ENCODE measurements around the gene PCDHGB2. TPM values are rescaled to one million over a fixed set of nuclear protein-coding genes. Genes with fewer than 3 reads are reported as not detected.
"Not testable (repeated sequence)": the region's sequence is repeated elsewhere in the genome, so short reads cannot be mapped to it uniquely, and the experiment has no call there.

PCDHGB2 gene
- total and polyA plus RNA-seq, 2 of the 8 experiments (the other 6 are each of a cell fraction or from before 2014, with no cell fraction given): 1.9 to 2.9 TPM

DNA sequence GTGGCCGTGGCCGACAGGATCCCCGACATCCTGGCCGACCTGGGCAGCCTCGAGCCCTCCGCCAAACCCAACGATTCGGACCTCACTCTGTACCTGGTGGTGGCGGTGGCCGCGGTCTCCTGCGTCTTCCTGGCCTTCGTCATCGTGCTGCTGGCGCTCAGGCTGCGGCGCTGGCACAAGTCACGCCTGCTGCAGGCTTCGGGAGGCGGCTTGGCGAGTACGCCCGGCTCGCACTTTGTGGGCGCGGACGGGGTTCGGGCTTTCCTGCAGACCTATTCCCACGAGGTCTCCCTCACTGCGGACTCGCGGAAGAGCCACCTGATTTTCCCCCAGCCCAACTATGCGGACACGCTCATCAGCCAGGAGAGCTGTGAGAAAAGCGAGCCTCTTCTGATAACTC is 13.8 kb upstream of the PCDHGB2 start:
- H4K91ac ChIP-seq (replicated peaks; ENCODE audit: insufficient read length, low read length); H3K79me2 ChIP-seq (ENCODE audit: control insufficient read depth in 1 of 2, insufficient read depth in 2 of 2, low read length in 2 of 2); H2BK5ac ChIP-seq (ENCODE audit: low read depth, low read length); H2BK120ac ChIP-seq (replicated peaks; ENCODE audit: low read depth, low read length); DNase-seq (ENCODE audit: low read depth in 1 of 2, low spot score in 2 of 2); H4K8ac ChIP-seq (ENCODE audit: extremely low read depth, insufficient read depth, low read length); H3K23me2 ChIP-seq (ENCODE audit: low read depth, low read length); H3K14ac ChIP-seq (ENCODE audit: insufficient read length); H3K79me1 ChIP-seq (ENCODE audit: low read depth, low read length); H3K18ac ChIP-seq (ENCODE audit: extremely low read depth, low read length); H3K4me1 ChIP-seq (replicated peaks in 1 of 4; ENCODE audit: control insufficient read depth in 3 of 4, insufficient read depth in 4 of 4, low read length in 3 of 4); H2BK15ac ChIP-seq (ENCODE audit: low read length); H3K4ac ChIP-seq (replicated peaks; ENCODE audit: insufficient read length, low read depth, low read length); H2BK20ac ChIP-seq (ENCODE audit: low read length); H3K9ac ChIP-seq (replicated peaks in 1 of 4; ENCODE audit: extremely low read depth in 1 of 4, low read depth in 3 of 4, low read length in 3 of 4); H3K23ac ChIP-seq (ENCODE audit: insufficient read length); H2BK12ac ChIP-seq (ENCODE audit: low read depth, low read length); H3K36me3 ChIP-seq (ENCODE audit: control insufficient read depth in 2 of 4, insufficient read depth in 4 of 4, low read length in 3 of 4); POLR2A ChIA-PET (ENCODE audit: partially characterized antibody); H3K27me3 ChIP-seq (replicated peaks in 1 of 4; ENCODE audit: control insufficient read depth in 3 of 4, extremely low read depth in 1 of 4, insufficient read depth in 3 of 4, low read length in 3 of 4); H2AFZ ChIP-seq (ENCODE audit: low read length); FAIRE-seq; H3K4me2 ChIP-seq (ENCODE audit: insufficient read depth in 1 of 2, low read depth in 2 of 2, low read length in 2 of 2); H3K4me3 ChIP-seq (ENCODE audit: extremely low read depth in 1 of 4, insufficient read depth in 2 of 4, low read depth in 3 of 4, low read length in 4 of 4); H4K20me1 ChIP-seq (replicated peaks in 1 of 2; ENCODE audit: control insufficient read depth in 1 of 2, insufficient read depth in 2 of 2, low read length in 2 of 2); H4K5ac ChIP-seq (ENCODE audit: insufficient read length, low read depth, low read length); H3K56ac ChIP-seq (replicated peaks; ENCODE audit: insufficient read length, low read depth, low read length); H3K27ac ChIP-seq (ENCODE audit: low read depth, low read length); H2AK5ac ChIP-seq (ENCODE audit: low read depth, low read length): not testable (repeated sequence)
- WGBS, 2 experiments (ENCODE audit: extremely low coverage in 1 of 2, insufficient coverage in 1 of 2, insufficient read length in 1 of 2, insufficient replicate concordance in 2 of 2, low coverage in 1 of 2, low lambda C conversion rate in 2 of 2, missing lambda C conversion rate in 1 of 2): 94% methylated on average over 18 of the region's 35 CpGs; no CpG with 5 or more reads in 1 of the 2 experiments
- H3K9me3 ChIP-seq (ENCODE audit: insufficient read depth in 2 of 2, low read depth in 1 of 2, low read length in 1 of 2): peaks cover 24 to 25% of the 10 kb centered on the region in 2 experiments
- CTCF ChIA-PET (ENCODE audit: partially characterized antibody): interaction anchor here (1.3 to 3.8 kb wide), 7 partner anchors 10 to 122 kb away, joined by 3 to 15 read pairs (median 10); partner anchors contain the start of genes PCDHB14 and PCDHB15

Measured in H1 (cell line).